Measurements from ENCODE around the gene HOXA10.

Gene HOXA10

DNA sequence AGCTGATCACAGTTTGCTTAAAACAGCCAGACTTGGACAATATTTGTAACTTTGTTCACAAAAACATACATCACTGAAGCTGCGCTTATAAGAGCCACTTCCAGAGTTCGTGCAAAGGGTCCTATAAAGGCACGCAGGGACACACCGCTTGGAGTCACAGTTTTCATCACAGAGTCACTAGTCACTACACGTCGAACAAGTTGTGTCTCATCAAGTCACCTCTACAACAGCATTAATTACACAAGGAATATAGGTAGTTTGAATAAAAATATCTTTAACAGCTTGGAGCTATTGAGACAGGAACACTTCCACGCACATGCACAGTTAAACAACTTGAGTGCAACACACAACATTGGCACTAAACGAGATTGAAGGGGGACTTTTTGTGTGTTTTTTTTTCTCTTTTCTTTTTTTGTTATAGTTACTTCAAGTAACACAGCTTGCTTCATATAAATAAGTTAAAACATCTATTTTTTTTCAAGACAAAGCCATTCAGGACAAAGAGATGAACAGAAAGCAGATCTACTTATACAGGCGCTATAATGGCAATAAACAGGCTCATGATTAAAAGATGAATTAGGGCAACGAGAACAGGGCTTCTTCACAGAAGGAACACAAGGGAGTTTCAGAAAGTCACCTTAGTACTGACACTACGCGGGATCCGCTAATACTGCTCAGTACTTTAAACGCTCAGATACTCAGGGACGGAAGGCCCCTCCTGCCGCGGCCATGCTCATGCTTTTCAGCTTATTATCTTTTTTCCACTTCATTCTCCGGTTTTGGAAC is 32.8 kb downstream of the HOXA10 start:
- no peak for ATAC-seq
- no peak for TF ChIP-seq ZNF70 (CRISPR knock-in tag; IDR thresholded peaks at IDR 0.05)
- no peak for TF ChIP-seq ESRRG (CRISPR knock-in tag; IDR thresholded peaks at IDR 0.05)
- TF ChIP-seq ZFP3 (CRISPR knock-in tag; IDR thresholded peaks at IDR 0.05) = no peak
- no peak for TF ChIP-seq RARB (CRISPR knock-in tag; IDR thresholded peaks at IDR 0.05)
- TF ChIP-seq ZFP30 (CRISPR knock-in tag; IDR thresholded peaks at IDR 0.05) = no peak
- no peak for TF ChIP-seq ARNTL (CRISPR knock-in tag; IDR thresholded peaks at IDR 0.05; ENCODE audit: borderline replicate concordance, low read depth)
- TF ChIP-seq, protein P1, sequence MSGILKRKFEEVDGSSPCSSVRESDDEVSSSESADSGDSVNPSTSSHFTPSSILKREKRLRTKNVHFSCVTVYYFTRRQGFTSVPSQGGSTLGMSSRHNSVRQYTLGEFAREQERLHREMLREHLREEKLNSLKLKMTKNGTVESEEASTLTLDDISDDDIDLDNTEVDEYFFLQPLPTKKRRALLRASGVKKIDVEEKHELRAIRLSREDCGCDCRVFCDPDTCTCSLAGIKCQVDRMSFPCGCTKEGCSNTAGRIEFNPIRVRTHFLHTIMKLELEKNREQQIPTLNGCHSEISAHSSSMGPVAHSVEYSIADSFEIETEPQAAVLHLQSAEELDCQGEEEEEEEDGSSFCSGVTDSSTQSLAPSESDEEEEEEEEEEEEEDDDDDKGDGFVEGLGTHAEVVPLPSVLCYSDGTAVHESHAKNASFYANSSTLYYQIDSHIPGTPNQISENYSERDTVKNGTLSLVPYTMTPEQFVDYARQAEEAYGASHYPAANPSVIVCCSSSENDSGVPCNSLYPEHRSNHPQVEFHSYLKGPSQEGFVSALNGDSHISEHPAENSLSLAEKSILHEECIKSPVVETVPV (CRISPR knock-in tag; IDR thresholded peaks at IDR 0.05) = no peak
- TF ChIP-seq GLIS3 (CRISPR knock-in tag; IDR thresholded peaks at IDR 0.05) = no peak
- no peak for TF ChIP-seq SNAI2 (CRISPR knock-in tag; IDR thresholded peaks at IDR 0.05)
- TF ChIP-seq ISL1 (CRISPR knock-in tag; IDR thresholded peaks at IDR 0.05) = no peak
- TF ChIP-seq, protein P2, sequence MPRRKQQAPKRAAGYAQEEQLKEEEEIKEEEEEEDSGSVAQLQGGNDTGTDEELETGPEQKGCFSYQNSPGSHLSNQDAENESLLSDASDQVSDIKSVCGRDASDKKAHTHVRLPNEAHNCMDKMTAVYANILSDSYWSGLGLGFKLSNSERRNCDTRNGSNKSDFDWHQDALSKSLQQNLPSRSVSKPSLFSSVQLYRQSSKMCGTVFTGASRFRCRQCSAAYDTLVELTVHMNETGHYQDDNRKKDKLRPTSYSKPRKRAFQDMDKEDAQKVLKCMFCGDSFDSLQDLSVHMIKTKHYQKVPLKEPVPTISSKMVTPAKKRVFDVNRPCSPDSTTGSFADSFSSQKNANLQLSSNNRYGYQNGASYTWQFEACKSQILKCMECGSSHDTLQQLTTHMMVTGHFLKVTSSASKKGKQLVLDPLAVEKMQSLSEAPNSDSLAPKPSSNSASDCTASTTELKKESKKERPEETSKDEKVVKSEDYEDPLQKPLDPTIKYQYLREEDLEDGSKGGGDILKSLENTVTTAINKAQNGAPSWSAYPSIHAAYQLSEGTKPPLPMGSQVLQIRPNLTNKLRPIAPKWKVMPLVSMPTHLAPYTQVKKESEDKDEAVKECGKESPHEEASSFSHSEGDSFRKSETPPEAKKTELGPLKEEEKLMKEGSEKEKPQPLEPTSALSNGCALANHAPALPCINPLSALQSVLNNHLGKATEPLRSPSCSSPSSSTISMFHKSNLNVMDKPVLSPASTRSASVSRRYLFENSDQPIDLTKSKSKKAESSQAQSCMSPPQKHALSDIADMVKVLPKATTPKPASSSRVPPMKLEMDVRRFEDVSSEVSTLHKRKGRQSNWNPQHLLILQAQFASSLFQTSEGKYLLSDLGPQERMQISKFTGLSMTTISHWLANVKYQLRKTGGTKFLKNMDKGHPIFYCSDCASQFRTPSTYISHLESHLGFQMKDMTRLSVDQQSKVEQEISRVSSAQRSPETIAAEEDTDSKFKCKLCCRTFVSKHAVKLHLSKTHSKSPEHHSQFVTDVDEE (CRISPR knock-in tag; IDR thresholded peaks at IDR 0.05) = no peak
- TF ChIP-seq CSDC2 (CRISPR knock-in tag; IDR thresholded peaks at IDR 0.05) = no peak
- TF ChIP-seq, protein P3, sequence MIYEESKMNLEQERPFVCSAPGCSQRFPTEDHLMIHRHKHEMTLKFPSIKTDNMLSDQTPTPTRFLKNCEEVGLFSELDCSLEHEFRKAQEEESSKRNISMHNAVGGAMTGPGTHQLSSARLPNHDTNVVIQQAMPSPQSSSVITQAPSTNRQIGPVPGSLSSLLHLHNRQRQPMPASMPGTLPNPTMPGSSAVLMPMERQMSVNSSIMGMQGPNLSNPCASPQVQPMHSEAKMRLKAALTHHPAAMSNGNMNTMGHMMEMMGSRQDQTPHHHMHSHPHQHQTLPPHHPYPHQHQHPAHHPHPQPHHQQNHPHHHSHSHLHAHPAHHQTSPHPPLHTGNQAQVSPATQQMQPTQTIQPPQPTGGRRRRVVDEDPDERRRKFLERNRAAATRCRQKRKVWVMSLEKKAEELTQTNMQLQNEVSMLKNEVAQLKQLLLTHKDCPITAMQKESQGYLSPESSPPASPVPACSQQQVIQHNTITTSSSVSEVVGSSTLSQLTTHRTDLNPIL (CRISPR knock-in tag; IDR thresholded peaks at IDR 0.05; ENCODE audit: low read depth) = no peak
- TF ChIP-seq ZNF8 (CRISPR knock-in tag; IDR thresholded peaks at IDR 0.05) = no peak
- no peak for TF ChIP-seq PPARA (CRISPR knock-in tag; IDR thresholded peaks at IDR 0.05; ENCODE audit: borderline replicate concordance)
- no peak for TF ChIP-seq ZNF565 (CRISPR knock-in tag; conservative IDR thresholded peaks at IDR 0.05; ENCODE audit: low read depth)

DNA sequence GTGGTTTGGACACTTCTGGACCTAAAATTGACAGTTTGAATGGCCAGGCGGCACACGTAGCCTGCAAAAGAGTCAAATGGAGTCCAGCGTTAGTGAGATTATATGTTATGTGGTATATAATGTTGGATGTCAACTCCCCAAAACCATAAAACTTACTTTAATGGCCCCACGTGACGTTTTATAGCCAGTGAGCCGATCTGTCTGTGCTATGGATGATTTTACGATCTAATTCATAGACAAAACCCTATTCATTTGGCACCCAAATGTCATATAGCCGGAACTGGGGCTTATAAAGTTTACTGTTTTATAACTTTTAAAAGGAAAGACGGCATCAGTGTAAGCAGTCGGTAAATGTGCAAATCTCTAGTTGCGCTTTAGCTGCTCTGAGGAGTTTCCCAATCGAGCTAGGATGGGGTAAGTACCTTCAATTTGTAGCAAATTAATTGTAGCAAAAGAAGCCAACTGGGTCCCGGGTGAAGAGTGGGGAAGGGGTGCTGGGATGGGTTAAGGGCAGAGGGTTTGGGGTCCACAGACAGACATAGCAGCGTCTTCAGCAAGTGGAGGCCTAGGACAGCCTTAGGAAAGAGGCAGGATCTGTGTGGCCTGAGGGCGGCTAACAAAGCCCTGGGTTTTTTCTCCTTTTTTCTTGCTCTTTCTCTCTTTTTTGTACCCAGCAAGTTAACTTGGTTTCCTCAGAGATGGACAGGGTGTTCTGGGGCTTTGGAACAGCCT is 33.8 kb downstream of the HOXA10 start:
- TF ChIP-seq SNAI2 (CRISPR knock-in tag; IDR thresholded peaks at IDR 0.05) (no peak), ZFP3 (CRISPR knock-in tag; IDR thresholded peaks at IDR 0.05) (no peak), RARB (CRISPR knock-in tag; IDR thresholded peaks at IDR 0.05) (no peak), OSR1 (CRISPR knock-in tag; IDR thresholded peaks at IDR 0.05) (no peak), TOX (CRISPR knock-in tag; IDR thresholded peaks at IDR 0.05; ENCODE audit: borderline replicate concordance) (no peak), PPARA (CRISPR knock-in tag; IDR thresholded peaks at IDR 0.05; ENCODE audit: borderline replicate concordance) (no peak), ZC3H10 (CRISPR knock-in tag; IDR thresholded peaks at IDR 0.05) (no peak), CSDC2 (CRISPR knock-in tag; IDR thresholded peaks at IDR 0.05) (no peak), ISL1 (CRISPR knock-in tag; IDR thresholded peaks at IDR 0.05) (no peak), GLIS3 (CRISPR knock-in tag; IDR thresholded peaks at IDR 0.05) (no peak)
- TF ChIP-seq, protein P4, sequence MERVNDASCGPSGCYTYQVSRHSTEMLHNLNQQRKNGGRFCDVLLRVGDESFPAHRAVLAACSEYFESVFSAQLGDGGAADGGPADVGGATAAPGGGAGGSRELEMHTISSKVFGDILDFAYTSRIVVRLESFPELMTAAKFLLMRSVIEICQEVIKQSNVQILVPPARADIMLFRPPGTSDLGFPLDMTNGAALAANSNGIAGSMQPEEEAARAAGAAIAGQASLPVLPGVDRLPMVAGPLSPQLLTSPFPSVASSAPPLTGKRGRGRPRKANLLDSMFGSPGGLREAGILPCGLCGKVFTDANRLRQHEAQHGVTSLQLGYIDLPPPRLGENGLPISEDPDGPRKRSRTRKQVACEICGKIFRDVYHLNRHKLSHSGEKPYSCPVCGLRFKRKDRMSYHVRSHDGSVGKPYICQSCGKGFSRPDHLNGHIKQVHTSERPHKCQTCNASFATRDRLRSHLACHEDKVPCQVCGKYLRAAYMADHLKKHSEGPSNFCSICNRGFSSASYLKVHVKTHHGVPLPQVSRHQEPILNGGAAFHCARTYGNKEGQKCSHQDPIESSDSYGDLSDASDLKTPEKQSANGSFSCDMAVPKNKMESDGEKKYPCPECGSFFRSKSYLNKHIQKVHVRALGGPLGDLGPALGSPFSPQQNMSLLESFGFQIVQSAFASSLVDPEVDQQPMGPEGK (CRISPR knock-in tag; IDR thresholded peaks at IDR 0.05; ENCODE audit: borderline replicate concordance) = no peak
- TF ChIP-seq, protein P5, sequence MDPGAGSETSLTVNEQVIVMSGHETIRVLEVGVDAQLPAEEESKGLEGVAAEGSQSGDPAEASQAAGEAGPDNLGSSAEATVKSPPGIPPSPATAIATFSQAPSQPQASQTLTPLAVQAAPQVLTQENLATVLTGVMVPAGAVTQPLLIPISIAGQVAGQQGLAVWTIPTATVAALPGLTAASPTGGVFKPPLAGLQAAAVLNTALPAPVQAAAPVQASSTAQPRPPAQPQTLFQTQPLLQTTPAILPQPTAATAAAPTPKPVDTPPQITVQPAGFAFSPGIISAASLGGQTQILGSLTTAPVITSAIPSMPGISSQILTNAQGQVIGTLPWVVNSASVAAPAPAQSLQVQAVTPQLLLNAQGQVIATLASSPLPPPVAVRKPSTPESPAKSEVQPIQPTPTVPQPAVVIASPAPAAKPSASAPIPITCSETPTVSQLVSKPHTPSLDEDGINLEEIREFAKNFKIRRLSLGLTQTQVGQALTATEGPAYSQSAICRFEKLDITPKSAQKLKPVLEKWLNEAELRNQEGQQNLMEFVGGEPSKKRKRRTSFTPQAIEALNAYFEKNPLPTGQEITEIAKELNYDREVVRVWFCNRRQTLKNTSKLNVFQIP (CRISPR knock-in tag; IDR thresholded peaks at IDR 0.05; ENCODE audit: borderline replicate concordance, low read depth) = no peak
- TF ChIP-seq, protein P1 (CRISPR knock-in tag; IDR thresholded peaks at IDR 0.05) = no peak
- no peak for ATAC-seq
